Loucy (cell line): Measurements from ENCODE around the gene SLC25A18.

Experiments
- EZH2phosphoT487 ChIP-seq: fragments of 200-600 bp; IDR thresholded peaks from 2 replicates; pipeline ENCODE4 v1.6.1; 2018; ENCODE audit warnings: antibody characterized with exemption, mild to moderate bottlenecking, moderate library complexity, borderline replicate concordance
- TF ChIP-seq, protein P1 (sequence below): fragments of 200-600 bp; sonication (generic); conservative IDR thresholded peaks from 2 replicates; pipeline ENCODE4 v1.5.1; 2014; ENCODE audit warnings: mild to moderate bottlenecking, antibody characterized with exemption, low read length

DNA sequence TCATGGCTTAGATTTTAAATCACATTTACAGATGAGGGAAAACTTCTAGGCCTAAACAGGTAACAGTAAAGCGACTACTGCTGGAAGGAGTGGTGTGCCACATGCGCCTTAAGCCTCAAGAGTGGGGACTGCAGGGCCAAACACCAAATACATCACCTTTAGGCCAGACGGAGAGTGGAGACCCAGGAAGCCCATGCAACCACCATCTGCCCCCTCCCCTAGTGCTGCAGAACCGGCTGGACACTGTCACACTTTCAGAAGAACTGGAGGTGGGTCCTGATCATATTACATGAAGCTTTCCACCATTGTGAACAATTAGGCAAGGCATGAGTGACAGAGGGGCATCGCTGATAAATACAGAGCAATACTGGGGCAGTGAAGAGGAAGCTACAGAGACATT, 28.9 kb downstream of the SLC25A18 start:
- TF ChIP-seq, protein P1, sequence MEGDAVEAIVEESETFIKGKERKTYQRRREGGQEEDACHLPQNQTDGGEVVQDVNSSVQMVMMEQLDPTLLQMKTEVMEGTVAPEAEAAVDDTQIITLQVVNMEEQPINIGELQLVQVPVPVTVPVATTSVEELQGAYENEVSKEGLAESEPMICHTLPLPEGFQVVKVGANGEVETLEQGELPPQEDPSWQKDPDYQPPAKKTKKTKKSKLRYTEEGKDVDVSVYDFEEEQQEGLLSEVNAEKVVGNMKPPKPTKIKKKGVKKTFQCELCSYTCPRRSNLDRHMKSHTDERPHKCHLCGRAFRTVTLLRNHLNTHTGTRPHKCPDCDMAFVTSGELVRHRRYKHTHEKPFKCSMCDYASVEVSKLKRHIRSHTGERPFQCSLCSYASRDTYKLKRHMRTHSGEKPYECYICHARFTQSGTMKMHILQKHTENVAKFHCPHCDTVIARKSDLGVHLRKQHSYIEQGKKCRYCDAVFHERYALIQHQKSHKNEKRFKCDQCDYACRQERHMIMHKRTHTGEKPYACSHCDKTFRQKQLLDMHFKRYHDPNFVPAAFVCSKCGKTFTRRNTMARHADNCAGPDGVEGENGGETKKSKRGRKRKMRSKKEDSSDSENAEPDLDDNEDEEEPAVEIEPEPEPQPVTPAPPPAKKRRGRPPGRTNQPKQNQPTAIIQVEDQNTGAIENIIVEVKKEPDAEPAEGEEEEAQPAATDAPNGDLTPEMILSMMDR = no peak
- TF ChIP-seq EZH2phosphoT487 = no peak
